Activated T-cell treated with anti-CD3 and anti-CD28 coated beads, Interleukin-2, amount 50 U/mL, for 72 hours (primary cell): ENCODE results near the gene ALKBH2. TPM values are rescaled to one million over a fixed set of nuclear protein-coding genes. Genes with fewer than 3 reads are reported as not detected.

Experiments used
- ATAC-seq, 2 donors: fragments of 150-1000 bp; cut with Tn5 transposase; replicated peaks in 1 of 2; 2 replicates each; pipeline ENCODE4 v1.10.0; 2021; ENCODE audit warnings: moderate library complexity in 2 of 2, mild to moderate bottlenecking in 1 of 2
- DNase-seq, 2 donors: peaks; one replicate each; pipeline ENCODE4 v3.0.0; 2021 to 2022; ENCODE audit warnings: mixed read lengths in 1 of 2
- H3K27ac Mint-ChIP-seq: one replicate; pipeline ENCODE4 v1.8.0; 2022; ENCODE audit warnings: mild to moderate bottlenecking, moderate library complexity, mixed read lengths
- H3K27me3 Mint-ChIP-seq: one replicate; pipeline ENCODE4 v1.8.0; 2022; ENCODE audit warnings: low read depth, mixed read lengths
- H3K36me3 Mint-ChIP-seq, 2 donors: one replicate each; pipeline ENCODE4 v1.8.0; 2022; ENCODE audit warnings: mixed read lengths in 2 of 2, mild to moderate bottlenecking in 1 of 2; ENCODE audit not compliant: insufficient read depth in 2 of 2
- H3K4me1 Mint-ChIP-seq: one replicate; pipeline ENCODE4 v1.8.0; 2022; ENCODE audit warnings: low read depth, mixed read lengths
- H3K4me3 Mint-ChIP-seq, 2 donors: one replicate each; pipeline ENCODE4 v1.8.0; 2022; ENCODE audit warnings: mild to moderate bottlenecking in 2 of 2, mixed read lengths in 2 of 2, moderate library complexity in 2 of 2
- H3K9me3 Mint-ChIP-seq, 2 donors: one replicate each; pipeline ENCODE4 v1.8.0; 2022; ENCODE audit warnings: mixed read lengths in 2 of 2
- total RNA-seq, 2 donors: library from RNA; stranded (reverse); gene quantifications; one replicate each; pipeline ENCODE4 v1.2.3, GENCODE V29; 2022

The ALKBH2 gene
- total RNA-seq, 2 donors from 2014 or later: 29.5 to 34.6 TPM

DNA sequence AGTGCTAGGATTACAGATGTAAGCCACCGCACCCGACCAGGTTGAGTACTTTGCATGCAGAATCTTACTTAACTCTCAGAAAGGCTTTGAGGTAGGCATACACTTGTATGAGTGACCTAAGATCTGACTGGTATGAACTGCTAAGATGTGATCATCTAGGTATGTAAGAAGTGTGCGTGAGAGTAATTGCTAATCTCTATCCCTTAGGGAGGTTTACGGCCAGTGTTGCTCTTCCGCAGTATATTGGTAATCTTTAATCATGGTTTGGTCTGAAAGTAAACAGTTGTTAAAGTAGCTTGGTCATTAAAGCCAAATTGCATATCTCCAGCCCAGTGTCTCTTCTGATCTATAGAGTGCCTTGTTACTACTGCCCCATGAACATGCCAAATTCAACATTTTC lies 11.9 kb upstream of the ALKBH2 start:
- Mint-ChIP-seq H3K36me3 (peaks cover 7 to 33% of the 10 kb centered on the region in 2 donors), H3K4me1 (peaks cover 3% of the 10 kb centered on the region), H3K4me3 (no peak overlapping the region), H3K9me3 (no peaks in the 10 kb centered on the region), H3K27ac (no peak overlapping the region), H3K27me3 (no peaks in the 10 kb centered on the region)
- ATAC-seq (no peak), DNase-seq (no peak)

DNA sequence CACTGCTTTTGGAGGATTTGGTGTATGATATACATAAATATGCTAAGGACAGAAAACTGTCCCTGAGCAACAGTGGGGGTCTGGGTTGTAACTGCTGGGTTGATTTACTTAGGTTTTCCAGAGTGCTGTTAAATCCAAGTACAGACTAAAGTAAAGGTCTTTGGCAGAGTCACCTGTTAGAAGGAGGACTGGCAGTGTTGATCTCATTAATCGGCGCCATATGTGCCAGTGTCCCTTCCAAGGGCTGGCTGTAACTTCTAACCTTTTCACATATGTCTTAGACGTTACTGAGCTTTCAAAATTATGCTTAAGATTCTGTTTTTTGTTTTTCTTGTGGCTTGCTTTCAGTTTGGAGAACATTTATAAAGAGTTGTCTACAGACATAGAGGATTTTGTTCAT lies 9.2 kb upstream of the ALKBH2 start:
- no peaks in the 10 kb centered on the region for H3K27me3 Mint-ChIP-seq
- no peaks in the 10 kb centered on the region for H3K9me3 Mint-ChIP-seq
- no peak for DNase-seq
- H3K36me3 Mint-ChIP-seq: peaks cover 8 to 36% of the 10 kb centered on the region in 2 donors
- H3K4me3 Mint-ChIP-seq: no peak overlapping the region
- no peak overlapping the region for H3K27ac Mint-ChIP-seq
- no peak for ATAC-seq
- peaks cover 23% of the 10 kb centered on the region for H3K4me1 Mint-ChIP-seq

DNA sequence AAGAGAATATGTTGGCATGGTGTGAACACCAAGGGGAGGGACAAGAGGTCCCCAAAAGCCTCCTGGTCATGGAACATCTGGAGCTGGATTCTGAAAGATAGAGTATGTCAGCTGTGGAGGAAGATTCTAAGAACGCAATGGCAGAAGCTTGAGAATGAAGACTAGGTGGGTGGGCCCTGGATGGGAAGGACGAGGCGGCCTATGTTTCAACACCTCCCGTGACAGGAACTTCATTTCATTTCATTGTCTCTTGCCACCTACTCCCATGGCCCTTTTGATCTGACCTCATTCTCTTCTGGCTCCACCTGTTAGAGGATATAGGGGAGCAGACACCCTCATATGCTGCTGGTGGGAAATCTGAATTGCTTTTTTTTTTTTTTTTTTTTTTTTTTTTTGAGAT lies 7.5 kb upstream of the ALKBH2 start:
- ATAC-seq: no peak
- peaks cover 7 to 27% of the 10 kb centered on the region in 2 donors for H3K36me3 Mint-ChIP-seq
- H3K27ac Mint-ChIP-seq: no peak overlapping the region
- H3K27me3 Mint-ChIP-seq: no peaks in the 10 kb centered on the region
- DNase-seq: no peak
- no peaks in the 10 kb centered on the region for H3K9me3 Mint-ChIP-seq
- no peak overlapping the region for H3K4me3 Mint-ChIP-seq
- peaks cover 23% of the 10 kb centered on the region for H3K4me1 Mint-ChIP-seq

DNA sequence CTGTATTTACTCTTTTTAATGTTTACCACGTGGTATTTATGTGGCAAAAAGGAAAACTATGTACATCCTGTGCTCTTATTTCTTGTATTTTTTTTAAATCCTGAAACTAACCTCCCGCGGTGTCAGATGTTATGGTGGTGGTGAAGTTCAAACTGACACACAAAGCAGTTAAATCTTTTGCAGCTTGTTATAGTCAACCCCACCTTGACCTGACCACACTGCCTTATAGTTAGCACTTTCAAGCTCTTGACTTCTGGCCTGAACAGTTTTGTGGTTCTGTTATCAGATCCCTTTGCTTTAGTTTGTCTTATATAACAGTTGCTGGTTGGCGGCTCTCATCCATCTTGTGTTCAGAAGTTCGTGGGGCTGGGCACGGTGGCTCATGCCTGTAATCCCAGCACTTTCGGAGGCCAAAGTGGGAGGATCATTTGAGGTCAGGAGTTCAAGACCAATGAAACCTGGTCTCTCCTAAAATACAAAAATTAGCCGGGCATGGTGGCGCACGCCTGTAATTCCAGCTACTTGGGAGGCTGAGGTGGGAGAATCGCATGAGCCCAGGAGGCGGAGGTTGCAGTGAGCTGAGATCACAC lies 6.3 kb upstream of the ALKBH2 start:
- Mint-ChIP-seq H3K4me3 (peak overlapping the region; percentile 92 to 96), H3K4me1 (peaks cover 24% of the 10 kb centered on the region), H3K9me3 (no peaks in the 10 kb centered on the region), H3K27me3 (no peaks in the 10 kb centered on the region), H3K27ac (peak overlapping the region; percentile 89), H3K36me3 (peaks cover 3 to 21% of the 10 kb centered on the region in 2 donors)
- DNase-seq: no peak
- no peak for ATAC-seq

DNA sequence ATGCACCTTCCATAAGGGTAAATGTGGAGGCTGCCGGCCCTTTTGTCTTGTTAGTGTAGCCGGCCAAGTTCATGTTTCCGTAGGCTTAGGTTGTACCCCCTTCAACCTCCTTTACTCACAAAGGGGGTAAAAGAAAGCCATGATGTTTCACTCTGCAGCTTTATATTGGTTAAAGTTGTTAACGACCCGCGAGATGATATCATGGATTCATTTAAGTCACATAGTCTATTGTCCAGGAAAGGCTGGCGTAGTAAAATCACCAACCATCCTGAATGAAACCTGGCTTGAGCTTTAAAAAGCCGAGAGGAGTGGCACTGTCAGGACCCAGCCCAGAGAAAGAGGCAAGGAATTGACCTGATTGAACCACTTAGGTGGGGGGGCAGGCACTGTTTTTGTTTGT lies 5.4 kb upstream of the ALKBH2 start:
- ATAC-seq (no peak), DNase-seq (no peak)
- Mint-ChIP-seq H3K27me3 (no peaks in the 10 kb centered on the region), H3K4me3 (peak overlapping the region; percentile 92 to 96), H3K9me3 (no peaks in the 10 kb centered on the region), H3K27ac (peak overlapping the region; percentile 89), H3K4me1 (peaks cover 32% of the 10 kb centered on the region), H3K36me3 (peaks cover 3 to 19% of the 10 kb centered on the region in 2 donors)

DNA sequence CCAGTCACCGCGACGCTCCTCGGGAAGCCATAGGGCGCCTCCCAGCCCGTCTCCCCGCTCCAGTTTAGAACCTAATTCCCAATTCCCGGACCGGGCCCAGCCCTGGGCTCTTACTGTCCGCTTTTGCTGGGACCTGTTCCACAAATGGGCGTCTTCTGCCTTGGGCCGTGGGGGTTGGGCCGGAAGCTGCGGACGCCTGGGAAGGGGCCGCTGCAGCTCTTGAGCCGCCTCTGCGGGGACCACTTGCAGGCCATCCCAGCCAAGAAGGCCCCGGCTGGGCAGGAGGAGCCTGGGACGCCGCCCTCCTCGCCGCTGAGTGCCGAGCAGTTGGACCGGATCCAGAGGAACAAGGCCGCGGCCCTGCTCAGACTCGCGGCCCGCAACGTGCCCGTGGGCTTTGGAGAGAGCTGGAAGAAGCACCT lies 4.9 kb upstream of the ALKBH2 start:
- ATAC-seq (peak; percentile 24 to 37), DNase-seq (no peak)
- Mint-ChIP-seq H3K9me3 (no peaks in the 10 kb centered on the region), H3K4me3 (peak overlapping the region; percentile 92 to 96), H3K4me1 (peaks cover 37% of the 10 kb centered on the region), H3K27ac (peak overlapping the region; percentile 73), H3K27me3 (no peaks in the 10 kb centered on the region), H3K36me3 (peaks cover 3 to 17% of the 10 kb centered on the region in 2 donors)

DNA sequence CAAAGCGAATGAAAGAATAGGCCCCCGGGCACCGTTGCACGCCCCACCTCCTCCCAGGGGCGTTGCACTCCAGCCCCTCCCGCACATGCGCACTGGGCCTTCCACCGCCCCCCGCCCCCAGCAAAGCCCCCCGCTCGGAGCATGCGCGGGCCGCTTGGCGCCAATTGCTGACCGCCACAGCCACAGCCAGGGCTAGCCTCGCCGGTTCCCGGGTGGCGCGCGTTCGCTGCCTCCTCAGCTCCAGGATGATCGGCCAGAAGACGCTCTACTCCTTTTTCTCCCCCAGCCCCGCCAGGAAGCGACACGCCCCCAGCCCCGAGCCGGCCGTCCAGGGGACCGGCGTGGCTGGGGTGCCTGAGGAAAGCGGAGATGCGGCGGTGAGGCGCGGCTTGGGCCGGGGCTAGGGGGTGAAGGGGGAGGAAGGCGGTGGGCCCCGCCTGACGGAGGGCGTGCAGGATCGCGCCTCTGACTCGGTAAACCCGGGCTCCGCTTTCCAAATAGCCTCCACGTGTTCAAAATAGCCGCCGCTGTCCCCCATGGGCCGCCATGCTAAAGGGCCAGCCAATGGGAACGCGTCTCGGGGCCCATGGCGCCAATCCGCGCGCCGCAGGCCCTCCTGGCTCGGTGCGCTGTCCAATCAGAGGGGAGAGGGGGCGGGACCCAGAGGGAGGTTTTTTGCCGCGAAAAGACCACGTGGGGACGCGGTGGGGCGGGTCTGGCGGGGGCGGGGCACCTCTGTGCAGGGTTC lies 4.3 kb upstream of the ALKBH2 start, which contains the start of gene UNG:
Gene UNG, plus strand, starts transcription at position 163 of the 748 bp plus-strand sequence. Its CDS starts 83 bp downstream, at position 246.
- H3K4me1 Mint-ChIP-seq: peaks cover 43% of the 10 kb centered on the region
- H3K36me3 Mint-ChIP-seq: peaks cover 3 to 14% of the 10 kb centered on the region in 2 donors

DNA sequence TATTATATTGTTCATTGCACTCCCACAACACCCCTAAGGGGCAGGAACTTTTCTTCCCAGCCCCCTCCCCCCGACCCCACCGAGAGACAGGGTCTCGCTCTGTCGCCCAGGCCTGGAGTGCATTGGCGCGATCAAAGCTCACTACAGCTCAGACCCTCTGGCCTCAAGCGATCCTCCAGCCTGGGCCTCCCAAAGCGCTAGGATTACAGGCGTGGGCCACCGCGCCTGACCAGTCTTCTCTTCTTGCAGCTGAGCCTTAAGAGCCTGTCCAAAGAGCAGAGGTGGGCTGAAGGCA lies 3.8 kb upstream of the ALKBH2 start:
- H3K4me1 Mint-ChIP-seq: peaks cover 48% of the 10 kb centered on the region

More for the DNA sequence above, 4.3 kb upstream of the ALKBH2 start, which contains the start of gene UNG:
- peak within 1 kb of the TSS; percentile 92 to 96 for H3K4me3 Mint-ChIP-seq
- DNase-seq (peak; percentile 96 to 97), ATAC-seq (peak; percentile 89 to 90)
- H3K27me3 Mint-ChIP-seq: no peaks in the 10 kb centered on the region
- peak within 1 kb of the TSS; percentile 73 for H3K27ac Mint-ChIP-seq
- H3K9me3 Mint-ChIP-seq: no peaks in the 10 kb centered on the region

DNA sequence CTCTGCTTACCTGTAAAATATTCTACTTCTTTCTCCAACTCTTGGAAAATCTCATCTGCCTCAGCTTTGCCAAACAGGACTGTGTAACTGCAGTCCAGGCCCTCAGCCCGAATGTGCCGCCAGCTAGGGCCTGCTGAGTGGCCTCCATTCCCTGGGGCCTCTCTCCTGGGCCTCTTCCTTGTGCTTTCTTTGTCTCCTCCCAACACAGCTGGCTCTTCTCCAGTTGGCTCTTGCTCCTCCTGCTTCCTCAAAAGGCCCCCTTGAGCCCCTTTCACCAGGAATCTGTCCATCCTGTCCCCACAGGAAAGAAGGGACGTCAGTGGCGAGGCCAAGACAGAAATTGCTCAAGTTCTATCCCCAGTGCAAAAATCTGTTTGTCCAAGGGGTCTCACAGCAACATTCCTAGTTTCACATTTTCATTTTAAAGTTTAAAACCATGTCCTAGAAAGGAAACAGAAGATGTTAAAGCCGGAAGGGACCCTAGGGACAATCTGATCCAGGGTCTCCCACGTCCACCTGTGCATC lies 713 bp downstream of the ALKBH2 start:
- no peaks in the 10 kb centered on the region for H3K27me3 Mint-ChIP-seq

More for the DNA sequence above, 3.8 kb upstream of the ALKBH2 start:
- no peak overlapping the region for H3K27ac Mint-ChIP-seq
- H3K27me3 Mint-ChIP-seq: no peaks in the 10 kb centered on the region
- no peak for DNase-seq
- peaks cover 3 to 10% of the 10 kb centered on the region in 2 donors for H3K36me3 Mint-ChIP-seq
- ATAC-seq: no peak
- peak overlapping the region; percentile 92 to 96 for H3K4me3 Mint-ChIP-seq
- H3K9me3 Mint-ChIP-seq: no peaks in the 10 kb centered on the region

DNA sequence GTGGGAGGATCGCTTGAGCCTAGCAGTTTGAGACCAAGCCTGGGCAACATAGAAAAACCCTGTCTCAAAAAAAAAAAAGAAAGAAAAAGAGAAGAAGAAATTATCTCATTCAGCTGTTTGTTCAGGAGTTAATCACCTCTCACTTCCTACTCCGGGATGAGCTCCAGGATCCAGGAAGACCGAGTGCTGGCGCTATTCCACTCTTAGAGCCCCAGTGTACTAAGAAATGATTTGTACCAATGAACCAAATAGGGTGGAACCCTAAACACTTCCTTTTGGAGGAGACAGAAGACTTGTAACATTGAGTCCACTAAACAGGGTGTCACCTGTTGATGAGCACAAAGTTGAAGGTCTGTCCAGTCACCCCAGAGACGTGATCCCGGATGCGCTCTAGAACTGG lies 3.6 kb downstream of the ALKBH2 start:
- Mint-ChIP-seq H3K36me3 (peaks cover 0 to 6% of the 10 kb centered on the region in 2 donors), H3K27me3 (no peaks in the 10 kb centered on the region), H3K4me3 (no peak overlapping the region), H3K27ac (no peak overlapping the region), H3K4me1 (peaks cover 47% of the 10 kb centered on the region), H3K9me3 (no peaks in the 10 kb centered on the region)
- no peak for DNase-seq
- no peak for ATAC-seq

More for the DNA sequence above, 713 bp downstream of the ALKBH2 start:
- DNase-seq (no peak), ATAC-seq (no peak)
- peaks cover 47% of the 10 kb centered on the region for H3K4me1 Mint-ChIP-seq
- peak overlapping the region; percentile 78 to 95 for H3K4me3 Mint-ChIP-seq
- H3K27ac Mint-ChIP-seq: peak overlapping the region; percentile 96
- H3K36me3 Mint-ChIP-seq: peaks cover 0 to 3% of the 10 kb centered on the region in 2 donors
- no peaks in the 10 kb centered on the region for H3K9me3 Mint-ChIP-seq

DNA sequence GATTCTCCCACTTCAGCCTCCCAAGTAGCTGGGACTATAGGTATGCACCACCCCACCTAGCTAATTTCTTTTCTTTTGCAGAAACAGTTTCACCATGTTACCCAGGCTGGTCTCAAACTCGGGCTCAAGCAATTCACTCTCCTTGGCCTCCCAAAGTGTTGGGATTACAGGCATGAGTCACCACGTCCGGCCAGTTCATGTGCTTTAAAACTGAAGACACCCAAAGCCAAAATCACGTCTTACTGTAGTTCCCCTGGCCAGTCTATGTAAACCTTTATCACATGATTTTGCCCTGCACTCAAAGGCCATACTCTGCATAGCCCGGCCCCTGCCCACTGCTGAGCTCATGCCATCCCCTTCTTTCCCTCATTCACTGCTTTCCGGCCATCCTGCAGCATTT lies 4.5 kb downstream of the ALKBH2 start:
- DNase-seq (no peak), ATAC-seq (no peak)
- H3K4me1 Mint-ChIP-seq: peaks cover 39% of the 10 kb centered on the region
- no peak overlapping the region for H3K4me3 Mint-ChIP-seq
- no peaks in the 10 kb centered on the region for H3K9me3 Mint-ChIP-seq
- peaks cover 0 to 6% of the 10 kb centered on the region in 2 donors for H3K36me3 Mint-ChIP-seq
- H3K27ac Mint-ChIP-seq: peak overlapping the region; percentile 3
- no peaks in the 10 kb centered on the region for H3K27me3 Mint-ChIP-seq

DNA sequence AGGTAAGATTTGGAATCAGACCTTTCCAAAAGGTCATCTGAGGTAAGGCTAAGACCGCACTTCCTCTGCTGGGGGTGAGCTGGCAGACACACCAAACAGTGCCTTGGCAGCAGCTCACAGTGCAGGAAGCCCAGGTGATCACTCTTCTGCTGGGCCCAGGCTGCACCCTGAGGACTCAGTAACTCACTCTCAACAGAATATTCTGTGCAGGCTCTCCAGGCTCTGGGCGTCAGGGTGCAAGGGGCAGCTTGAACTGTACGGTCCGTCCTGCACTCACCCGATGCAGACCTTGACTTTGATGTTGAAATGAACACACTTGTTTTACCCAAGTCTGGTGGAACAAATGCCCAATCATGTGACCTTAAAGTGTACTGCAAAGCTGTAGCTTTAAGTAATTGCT lies 6.0 kb downstream of the ALKBH2 start:
- Mint-ChIP-seq H3K36me3 (peaks cover 0 to 6% of the 10 kb centered on the region in 2 donors), H3K9me3 (no peaks in the 10 kb centered on the region), H3K4me3 (no peak overlapping the region), H3K27ac (peak overlapping the region; percentile 9), H3K27me3 (no peaks in the 10 kb centered on the region), H3K4me1 (peaks cover 24% of the 10 kb centered on the region)
- ATAC-seq (peak in 1 of 2 donors; percentile 32), DNase-seq (no peak)

DNA sequence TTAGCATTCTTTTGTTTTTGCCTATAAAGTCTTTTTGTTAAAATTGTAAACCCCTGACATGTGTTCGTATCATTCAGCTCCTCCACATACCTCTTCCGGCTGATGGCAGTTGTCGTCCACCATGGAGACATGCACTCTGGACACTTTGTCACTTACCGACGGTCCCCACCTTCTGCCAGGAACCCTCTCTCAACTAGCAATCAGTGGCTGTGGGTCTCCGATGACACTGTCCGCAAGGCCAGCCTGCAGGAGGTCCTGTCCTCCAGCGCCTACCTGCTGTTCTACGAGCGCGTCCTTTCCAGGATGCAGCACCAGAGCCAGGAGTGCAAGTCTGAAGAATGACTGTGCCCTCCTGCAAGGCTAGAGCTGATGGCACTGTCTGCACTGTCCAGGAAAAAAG lies 7.7 kb downstream of the ALKBH2 start:
- H3K9me3 Mint-ChIP-seq: no peaks in the 10 kb centered on the region
- no peak overlapping the region for H3K27ac Mint-ChIP-seq
- H3K36me3 Mint-ChIP-seq: peaks cover 0 to 5% of the 10 kb centered on the region in 2 donors
- H3K27me3 Mint-ChIP-seq: no peaks in the 10 kb centered on the region
- DNase-seq: no peak
- ATAC-seq: no peak
- no peak overlapping the region for H3K4me3 Mint-ChIP-seq
- peaks cover 10% of the 10 kb centered on the region for H3K4me1 Mint-ChIP-seq
